Common myeloid progenitor, CD34-positive (primary cell): ENCODE results near the gene ZAR1.

Source experiments
- CTCF ChIA-PET: fragments of 350-600 bp; sonication (Branson Sonifier 250); formaldehyde crosslinking; loops from one replicate; lab custom pipeline; 2021; ENCODE audit warnings: antibody characterized with exemption; lab: Charles Lee
- POLR2A ChIA-PET: fragments of 350-600 bp; sonication (Branson Sonifier 250); formaldehyde crosslinking; loops from one replicate; lab custom pipeline; 2021; ENCODE audit warnings: antibody characterized with exemption; lab: Charles Lee
- DNase-seq, 3 donors: peaks; one replicate each; pipeline versions ENCODE4 v3.0.0 to v3.0.0-alpha.2; 2013
- H3K27ac ChIP-seq, 2 experiments: 1 replicate in 1 of 2; 2 replicates in 1 of 2; pipeline ENCODE4 v1.7.0; 2013; ENCODE audit warnings: inconsistent platforms in 2 of 2, low read length in 2 of 2, mild to moderate bottlenecking in 2 of 2, low read depth in 1 of 2, moderate library complexity in 1 of 2; ENCODE audit not compliant: severe bottlenecking in 2 of 2, insufficient read depth in 1 of 2, poor library complexity in 1 of 2
- H3K27me3 ChIP-seq, 5 experiments: replicated peaks in 2 of 5; 1 replicate in 3 of 5; 2 replicates in 2 of 5; pipeline versions ENCODE4 v1.6.1 to v1.7.0; 2013; ENCODE audit warnings: low read length in 4 of 5, mild to moderate bottlenecking in 2 of 5, moderate library complexity in 2 of 5, inconsistent platforms in 1 of 5; ENCODE audit not compliant: insufficient read depth in 5 of 5, control insufficient read depth in 4 of 5
- H3K36me3 ChIP-seq, 4 experiments: 1 replicate in 2 of 4; 2 replicates in 2 of 4; pipeline versions ENCODE4 v1.6.1 to v1.7.0; 2013; ENCODE audit warnings: low read length in 3 of 4, control low read depth in 1 of 4, mild to moderate bottlenecking in 1 of 4; ENCODE audit not compliant: control insufficient read depth in 4 of 4, insufficient read depth in 4 of 4
- H3K4me1 ChIP-seq, 4 experiments: 1 replicate in 3 of 4; 2 replicates in 1 of 4; pipeline versions ENCODE4 v1.6.1 to v1.7.1; 2013; ENCODE audit warnings: low read length in 3 of 4, mild to moderate bottlenecking in 3 of 4, control low read depth in 1 of 4, inconsistent platforms in 1 of 4, moderate library complexity in 1 of 4; ENCODE audit not compliant: control insufficient read depth in 4 of 4, insufficient read depth in 4 of 4; ENCODE audit errors: control extremely low read depth in 1 of 4
- H3K4me3 ChIP-seq, 7 experiments: 1 replicate in 4 of 7; 2 replicates in 3 of 7; pipeline versions ENCODE4 v1.5.1 to v1.7.0; 2013; ENCODE audit warnings: mild to moderate bottlenecking in 7 of 7, low read length in 6 of 7, moderate library complexity in 6 of 7, inconsistent platforms in 2 of 7, low read depth in 2 of 7, control low read depth in 1 of 7; ENCODE audit not compliant: insufficient read depth in 4 of 7, control insufficient read depth in 1 of 7; ENCODE audit errors: extremely low read depth in 1 of 7
- H3K9me3 ChIP-seq, 5 experiments: 1 replicate in 4 of 5; 2 replicates in 1 of 5; pipeline versions ENCODE4 v1.6.1 to v1.7.1; 2013; ENCODE audit warnings: low read length in 4 of 5, mild to moderate bottlenecking in 2 of 5, inconsistent platforms in 1 of 5, low read depth in 1 of 5, moderate library complexity in 1 of 5; ENCODE audit not compliant: control insufficient read depth in 4 of 5, insufficient read depth in 2 of 5; ENCODE audit errors: control extremely low read depth in 1 of 5
- WGBS: methylation state at CpG from one replicate; pipeline ENCODE4 v1.1.5; 2013; ENCODE audit not compliant: insufficient coverage; 5-methylcytosine and 5-hydroxymethylcytosine counted together

Gene ZAR1

GRCh38 chr4:48504352-48504751 is 14.3 kb downstream of the ZAR1 start:
- POLR2A ChIA-PET, result no interaction called here
- Histone ChIP-seq H3K27me3 (no peaks in the 10 kb centered on the region), H3K9me3 (no peaks in the 10 kb centered on the region), H3K4me3 (no peak overlapping the region), H3K4me1 (peaks cover 0 to 4% (median 0%) of the 10 kb centered on the region in 4 experiments), H3K36me3 (peaks cover 14 to 55% (median 23%) of the 10 kb centered on the region in 4 experiments), H3K27ac (no peak overlapping the region)
- no CpG with 5 or more reads among the region's 1 CpG for WGBS
- DNase-seq, result peak in 2 of 3 donors; percentile 32 to 40
- CTCF ChIA-PET, result no interaction called here

- Histone ChIP-seq H3K27ac (no peak overlapping the region), H3K27me3 (no peaks in the 10 kb centered on the region), H3K9me3 (no peaks in the 10 kb centered on the region), H3K4me3 (no peak overlapping the region), H3K4me1 (peaks cover 0 to 4% (median 0%) of the 10 kb centered on the region in 4 experiments), H3K36me3 (peaks cover 25 to 60% (median 34%) of the 10 kb centered on the region in 4 experiments)
- 100% methylated on average over 1 of the region's 2 CpGs for WGBS
- POLR2A ChIA-PET, result interaction anchor here (0.6 kb wide), 2 partner anchors 174 to 358 kb away, joined by 3 read pairs; no protein-coding TSS in a partner anchor
- CTCF ChIA-PET, result interaction anchor here (1.4 to 1.7 kb wide), 2 partner anchors 13 to 14 kb away, joined by 4 read pairs; no protein-coding TSS in a partner anchor
- no peak for DNase-seq
Observed at GRCh38 chr4:48506716-48507115, 16.7 kb downstream of the ZAR1 start.

GRCh38 chr4:48509543-48509942 is 19.5 kb downstream of the ZAR1 start:
- peaks cover 29 to 79% (median 50%) of the 10 kb centered on the region in 4 experiments for H3K36me3 ChIP-seq
- peaks cover 0 to under 1% (median 0%) of the 10 kb centered on the region in 4 experiments for H3K4me1 ChIP-seq
- DNase-seq, result no peak
- H3K9me3 ChIP-seq, result no peaks in the 10 kb centered on the region
- CTCF ChIA-PET, result interaction anchor here (0.6 kb wide), 1 partner anchor 33 kb away, joined by 3 read pairs; no protein-coding TSS in a partner anchor
- H3K27me3 ChIP-seq, result no peaks in the 10 kb centered on the region
- POLR2A ChIA-PET, result no interaction called here
- H3K4me3 ChIP-seq, result no peak overlapping the region
- H3K27ac ChIP-seq, result no peak overlapping the region

- WGBS, result 100% methylated on average over 2 of the region's 3 CpGs
- Histone ChIP-seq H3K9me3 (no peaks in the 10 kb centered on the region), H3K36me3 (peaks cover 32 to 66% (median 55%) of the 10 kb centered on the region in 4 experiments), H3K4me3 (no peak overlapping the region), H3K27me3 (no peaks in the 10 kb centered on the region), H3K4me1 (no peaks in the 10 kb centered on the region), H3K27ac (no peak overlapping the region)
- CTCF ChIA-PET, result interaction anchor here (1.9 kb wide), 1 partner anchor 12 kb away, joined by 5 read pairs; no protein-coding TSS in a partner anchor
- POLR2A ChIA-PET, result no interaction called here
- DNase-seq, result no peak
Observed at GRCh38 chr4:48518143-48518542, 28.1 kb downstream of the ZAR1 start.

- no peak overlapping the region for H3K4me3 ChIP-seq
- H3K27ac ChIP-seq, result no peak overlapping the region
- no peaks in the 10 kb centered on the region for H3K27me3 ChIP-seq
- peak in 1 of 3 donors; percentile 14 for DNase-seq
- no peaks in the 10 kb centered on the region for H3K4me1 ChIP-seq
- ChIA-PET CTCF (interaction anchor here (0.9 to 2.5 kb wide), 7 partner anchors 11 to 417 kb away, joined by 3 to 10 read pairs (median 4); no protein-coding TSS in a partner anchor), POLR2A (no interaction called here)
- no peaks in the 10 kb centered on the region for H3K9me3 ChIP-seq
- peaks cover 30 to 85% (median 55%) of the 10 kb centered on the region in 4 experiments for H3K36me3 ChIP-seq
- 100% methylated on average over 1 of the region's 1 CpG for WGBS
Observed at GRCh38 chr4:48526406-48526805, 36.4 kb downstream of the ZAR1 start.

GRCh38 chr4:48538358-48538757 is 48.3 kb downstream of the ZAR1 start:
- H3K27ac ChIP-seq, result peak overlapping the region in 1 of 2 experiments; percentile 30
- CTCF ChIA-PET, result interaction anchor here (0.6 to 2.6 kb wide), 3 partner anchors 12 to 88 kb away, joined by 3 to 10 read pairs (median 3); no protein-coding TSS in a partner anchor
- H3K9me3 ChIP-seq, result no peaks in the 10 kb centered on the region
- H3K27me3 ChIP-seq, result no peaks in the 10 kb centered on the region
- POLR2A ChIA-PET, result no interaction called here
- H3K4me1 ChIP-seq, result peaks cover 0 to 10% (median 4%) of the 10 kb centered on the region in 4 experiments
- H3K4me3 ChIP-seq, result no peak overlapping the region
- no peak for DNase-seq
- H3K36me3 ChIP-seq, result peaks cover 13 to 61% (median 38%) of the 10 kb centered on the region in 4 experiments

GRCh38 chr4:48539597-48539996 is 49.5 kb downstream of the ZAR1 start:
- peaks cover 18 to 62% (median 41%) of the 10 kb centered on the region in 4 experiments for H3K36me3 ChIP-seq
- no peaks in the 10 kb centered on the region for H3K27me3 ChIP-seq
- no peak overlapping the region for H3K4me3 ChIP-seq
- H3K4me1 ChIP-seq, result peaks cover 0 to 10% (median 4%) of the 10 kb centered on the region in 4 experiments
- H3K9me3 ChIP-seq, result no peaks in the 10 kb centered on the region
- no CpG with 5 or more reads among the region's 3 CpGs for WGBS
- no peak for DNase-seq
- CTCF ChIA-PET, result interaction anchor here (1.1 kb wide), 1 partner anchor 91 kb away, joined by 3 read pairs; no protein-coding TSS in a partner anchor
- peak overlapping the region in 1 of 2 experiments; percentile 27 for H3K27ac ChIP-seq
- POLR2A ChIA-PET, result no interaction called here
